NB4 (cell line): ENCODE results near the gene RMC1.

ENCODE experiments used
- DNase-seq: peaks from one replicate; pipeline ENCODE4 v3.0.0; 2010; ENCODE audit warnings: low read depth
- H3K4me3 ChIP-seq: one replicate; pipeline ENCODE4 v1.5.1; 2011; ENCODE audit warnings: mild to moderate bottlenecking, low read depth, low read length, moderate library complexity
- MAX ChIP-seq: IDR thresholded peaks from 2 replicates; pipeline ENCODE4 v1.6.1; 2011; ENCODE audit warnings: low read depth, low read length
- MYC ChIP-seq: IDR thresholded peaks from 2 replicates; pipeline ENCODE4 v1.6.1; 2011; ENCODE audit warnings: low read depth, low read length
- POLR2A ChIP-seq: IDR thresholded peaks from 2 replicates; pipeline ENCODE4 v1.6.1; 2011; ENCODE audit warnings: mild to moderate bottlenecking; ENCODE audit not compliant: insufficient read length; ENCODE audit errors: extremely low read depth
- TF ChIP-seq, protein P1 (sequence below): IDR thresholded peaks from one replicate; pipeline ENCODE4 v1.5.1; 2012; ENCODE audit warnings: low read depth, low read length

RMC1 gene

DNA sequence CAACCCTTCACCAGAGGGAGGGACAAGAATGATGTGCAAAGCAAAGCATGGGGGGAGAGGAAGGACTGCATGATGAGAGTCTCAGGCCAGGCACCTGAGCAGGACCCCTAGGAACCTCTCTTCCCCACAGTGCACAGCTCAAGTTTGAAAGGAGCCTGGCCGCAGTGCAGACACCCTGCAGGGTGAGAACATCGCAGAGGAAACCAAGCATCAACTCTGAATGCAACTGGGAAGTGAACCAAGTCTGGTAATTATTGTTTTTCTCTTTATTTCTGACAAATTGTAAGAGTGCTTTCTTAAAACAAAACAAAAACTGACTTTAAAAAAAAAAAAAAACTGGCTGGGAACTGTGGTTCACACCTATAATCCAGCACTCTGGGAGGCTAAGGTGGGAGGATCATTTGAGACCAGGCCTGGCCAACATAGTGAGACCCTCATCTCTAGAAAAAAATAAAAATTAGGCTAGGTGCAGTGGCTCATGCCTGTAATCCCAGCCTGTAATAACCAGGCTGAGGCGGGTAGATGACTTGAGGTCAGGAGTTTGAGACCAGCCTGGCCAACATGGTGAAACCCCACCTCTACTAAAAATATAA, 67.7 kb downstream of the RMC1 start:
- no peak for DNase-seq
- no peak overlapping the region for H3K4me3 ChIP-seq
- TF ChIP-seq POLR2A (no peak), MYC (no peak), MAX (no peak)
- TF ChIP-seq, protein P1, sequence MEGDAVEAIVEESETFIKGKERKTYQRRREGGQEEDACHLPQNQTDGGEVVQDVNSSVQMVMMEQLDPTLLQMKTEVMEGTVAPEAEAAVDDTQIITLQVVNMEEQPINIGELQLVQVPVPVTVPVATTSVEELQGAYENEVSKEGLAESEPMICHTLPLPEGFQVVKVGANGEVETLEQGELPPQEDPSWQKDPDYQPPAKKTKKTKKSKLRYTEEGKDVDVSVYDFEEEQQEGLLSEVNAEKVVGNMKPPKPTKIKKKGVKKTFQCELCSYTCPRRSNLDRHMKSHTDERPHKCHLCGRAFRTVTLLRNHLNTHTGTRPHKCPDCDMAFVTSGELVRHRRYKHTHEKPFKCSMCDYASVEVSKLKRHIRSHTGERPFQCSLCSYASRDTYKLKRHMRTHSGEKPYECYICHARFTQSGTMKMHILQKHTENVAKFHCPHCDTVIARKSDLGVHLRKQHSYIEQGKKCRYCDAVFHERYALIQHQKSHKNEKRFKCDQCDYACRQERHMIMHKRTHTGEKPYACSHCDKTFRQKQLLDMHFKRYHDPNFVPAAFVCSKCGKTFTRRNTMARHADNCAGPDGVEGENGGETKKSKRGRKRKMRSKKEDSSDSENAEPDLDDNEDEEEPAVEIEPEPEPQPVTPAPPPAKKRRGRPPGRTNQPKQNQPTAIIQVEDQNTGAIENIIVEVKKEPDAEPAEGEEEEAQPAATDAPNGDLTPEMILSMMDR = no peak

GRCh38 chr18:23572012-23572411, 68.7 kb downstream of the RMC1 start:
- TF ChIP-seq MAX (no peak), MYC (no peak), POLR2A (no peak)
- TF ChIP-seq, protein P1 = no peak
- no peak for DNase-seq
- no peak overlapping the region for H3K4me3 ChIP-seq

- TF ChIP-seq, protein P1 = no peak
- TF ChIP-seq MAX = no peak
- TF ChIP-seq POLR2A = no peak
- no peak for TF ChIP-seq MYC
- no peak for DNase-seq
- H3K4me3 ChIP-seq = no peak overlapping the region
These were observed 69.3 kb downstream of the RMC1 start for GRCh38 chr18:23572570-23572969.

- TF ChIP-seq, protein P1 = no peak
- no peak for TF ChIP-seq MAX
- no peak for TF ChIP-seq MYC
- TF ChIP-seq POLR2A = no peak
- DNase-seq = no peak
These were observed 69.7 kb downstream of the RMC1 start for GRCh38 chr18:23573020-23573419.

DNA sequence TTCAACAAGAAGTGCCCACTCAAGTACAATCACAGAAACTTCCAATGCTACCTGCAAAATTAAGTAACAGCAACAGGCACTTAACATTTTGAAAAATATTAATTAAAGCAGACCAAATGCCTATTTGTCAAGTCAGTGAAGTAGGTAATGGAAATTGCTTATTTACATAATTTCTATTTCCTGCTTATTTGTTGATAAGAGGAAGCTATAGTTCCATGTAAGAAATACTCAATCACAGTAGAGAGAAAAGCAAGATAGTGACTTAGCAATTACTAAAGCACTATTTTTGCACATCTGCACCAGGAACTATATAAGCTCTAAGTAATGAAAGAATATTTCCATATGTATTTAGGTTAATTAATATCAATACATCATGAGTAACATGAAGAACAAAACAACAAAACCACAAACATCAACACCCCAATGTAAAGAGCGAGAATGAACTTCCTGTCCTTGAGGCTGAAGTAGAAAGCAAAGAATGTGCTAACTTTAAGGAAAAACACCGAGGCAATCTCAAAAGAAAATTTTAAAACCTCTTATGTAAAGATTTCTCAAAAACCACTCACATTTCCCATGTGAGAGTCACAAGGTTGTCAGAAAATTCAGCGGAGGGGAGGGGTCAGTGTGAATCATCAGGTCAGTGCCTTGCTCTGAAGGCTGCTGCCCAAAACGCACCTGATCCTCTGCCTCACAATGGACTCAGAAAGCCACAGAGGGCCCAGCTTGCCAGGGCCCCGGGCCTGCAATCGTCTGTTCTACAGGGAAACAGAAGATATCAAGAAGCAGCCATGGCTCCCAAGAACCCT, 70.5 kb downstream of the RMC1 start:
- no peak overlapping the region for H3K4me3 ChIP-seq
- TF ChIP-seq, protein P1 = no peak
- TF ChIP-seq MYC (no peak), POLR2A (no peak), MAX (no peak)
- no peak for DNase-seq

More at GRCh38 chr18:23573020-23573419, 69.7 kb downstream of the RMC1 start:
- H3K4me3 ChIP-seq = no peak overlapping the region
